Measurements from ENCODE around the gene EPHA2.

The EPHA2 gene

DNA sequence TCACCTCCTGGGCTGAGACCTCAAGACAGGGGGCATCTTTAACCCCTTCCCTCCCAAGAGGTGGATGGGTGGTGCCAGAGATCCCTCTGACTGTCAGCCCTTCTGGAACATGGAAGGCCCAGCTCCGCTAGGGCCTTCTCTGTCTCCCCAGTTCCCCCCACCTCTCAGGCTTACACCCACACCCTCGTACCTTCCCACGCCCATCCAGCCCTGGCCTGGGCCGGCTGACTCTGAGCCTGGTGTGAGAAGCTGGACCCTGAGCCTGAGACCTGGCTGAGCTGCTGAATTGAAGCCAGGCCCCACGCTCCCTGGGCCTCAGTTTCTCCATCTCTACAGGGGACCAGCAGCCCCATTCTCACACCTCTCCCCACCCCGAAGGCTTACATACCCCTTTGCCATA is 5.4 kb downstream of the EPHA2 start:
- no peak for DNase-seq (ENCODE audit: low spot score)
- TF ChIP-seq, protein P1, sequence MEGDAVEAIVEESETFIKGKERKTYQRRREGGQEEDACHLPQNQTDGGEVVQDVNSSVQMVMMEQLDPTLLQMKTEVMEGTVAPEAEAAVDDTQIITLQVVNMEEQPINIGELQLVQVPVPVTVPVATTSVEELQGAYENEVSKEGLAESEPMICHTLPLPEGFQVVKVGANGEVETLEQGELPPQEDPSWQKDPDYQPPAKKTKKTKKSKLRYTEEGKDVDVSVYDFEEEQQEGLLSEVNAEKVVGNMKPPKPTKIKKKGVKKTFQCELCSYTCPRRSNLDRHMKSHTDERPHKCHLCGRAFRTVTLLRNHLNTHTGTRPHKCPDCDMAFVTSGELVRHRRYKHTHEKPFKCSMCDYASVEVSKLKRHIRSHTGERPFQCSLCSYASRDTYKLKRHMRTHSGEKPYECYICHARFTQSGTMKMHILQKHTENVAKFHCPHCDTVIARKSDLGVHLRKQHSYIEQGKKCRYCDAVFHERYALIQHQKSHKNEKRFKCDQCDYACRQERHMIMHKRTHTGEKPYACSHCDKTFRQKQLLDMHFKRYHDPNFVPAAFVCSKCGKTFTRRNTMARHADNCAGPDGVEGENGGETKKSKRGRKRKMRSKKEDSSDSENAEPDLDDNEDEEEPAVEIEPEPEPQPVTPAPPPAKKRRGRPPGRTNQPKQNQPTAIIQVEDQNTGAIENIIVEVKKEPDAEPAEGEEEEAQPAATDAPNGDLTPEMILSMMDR (IDR thresholded peaks at IDR 0.05; ENCODE audit: extremely low read depth, missing control alignments), result no peak

DNA sequence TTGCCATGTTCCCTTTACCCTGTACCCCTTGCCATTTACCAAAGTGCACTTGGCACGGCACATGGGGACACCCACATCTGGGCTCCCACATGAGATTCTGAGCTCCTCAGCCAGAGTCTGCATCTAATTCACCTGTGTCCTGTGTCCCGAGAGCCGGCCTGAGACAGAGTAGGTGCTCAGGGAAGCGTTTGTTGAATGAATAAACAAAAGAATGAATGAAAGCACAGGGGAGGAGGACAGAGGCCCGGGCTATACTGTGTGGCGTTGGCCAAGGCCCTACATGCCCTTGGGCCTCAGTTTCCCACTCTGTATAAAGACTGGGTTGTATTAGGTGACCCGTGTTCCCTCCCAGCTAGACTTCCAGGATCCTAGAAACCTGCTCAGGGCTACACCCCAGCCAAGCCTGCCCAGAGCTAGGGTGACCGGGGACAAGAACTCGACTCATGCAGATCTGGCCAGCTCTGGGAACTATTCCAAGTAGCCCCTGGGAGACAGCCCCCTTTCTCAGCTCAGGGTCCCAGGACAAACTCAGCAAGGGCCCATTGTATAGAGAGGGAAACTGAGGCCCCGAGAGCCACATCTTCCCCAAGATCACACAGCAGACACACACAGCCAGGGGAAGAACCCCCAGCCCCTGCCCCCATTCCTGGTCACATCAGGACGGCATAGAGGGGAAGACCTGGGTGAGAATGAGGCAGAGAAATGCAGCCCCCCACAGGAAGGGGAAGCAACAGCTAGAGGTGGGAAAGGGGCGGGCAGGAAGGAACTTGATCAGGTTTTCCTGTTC is 6.0 kb downstream of the EPHA2 start:
- no peak for DNase-seq (ENCODE audit: low spot score)
- TF ChIP-seq, protein P1 (IDR thresholded peaks at IDR 0.05; ENCODE audit: extremely low read depth, missing control alignments), result no peak

- TF ChIP-seq, protein P1 (IDR thresholded peaks at IDR 0.05; ENCODE audit: extremely low read depth, missing control alignments), result no peak
- no peak for DNase-seq (ENCODE audit: low spot score)
Measured at GRCh38 chr1:16149146-16149545, 6.7 kb downstream of the EPHA2 start.

DNA sequence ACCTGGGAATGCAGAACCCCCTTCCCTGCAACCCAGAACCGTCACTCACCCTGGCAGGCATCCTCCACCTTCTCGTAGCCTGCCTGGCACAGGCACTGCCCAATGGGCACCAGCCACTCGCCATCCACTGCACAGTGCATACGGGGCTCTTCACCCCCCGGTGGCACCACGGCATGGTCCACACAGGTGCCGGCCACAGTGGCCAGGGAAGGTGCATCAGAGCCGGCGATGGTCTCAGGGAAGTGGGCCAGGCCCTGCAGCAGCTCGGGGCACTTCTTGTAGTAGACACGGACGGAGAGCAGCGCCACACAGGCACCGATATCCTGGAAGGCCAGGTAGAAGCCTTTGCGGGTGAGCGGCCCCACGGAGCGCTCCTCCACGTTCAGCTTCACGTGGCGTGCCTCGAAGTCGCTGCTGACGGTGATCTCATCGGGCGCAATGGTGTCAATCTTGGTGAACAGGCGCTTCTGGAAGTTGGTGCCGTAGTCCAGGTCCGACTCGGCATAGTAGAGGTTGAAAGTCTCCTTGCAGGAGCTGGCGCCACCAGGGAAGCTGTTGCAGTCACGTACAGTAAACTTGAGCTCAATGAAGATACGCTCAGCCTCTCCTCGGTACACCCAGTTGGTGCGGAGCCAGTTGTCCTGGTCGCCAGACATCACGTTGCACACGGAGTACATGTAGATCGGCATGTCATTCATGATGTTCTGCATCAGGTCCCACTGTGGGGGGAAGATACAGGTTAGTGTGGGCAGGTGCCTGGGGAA is 7.4 kb downstream of the EPHA2 start:
- TF ChIP-seq, protein P1 (IDR thresholded peaks at IDR 0.05; ENCODE audit: extremely low read depth, missing control alignments), result no peak
- no peak for DNase-seq (ENCODE audit: low spot score)

GRCh38 chr1:16147156-16147926 is 8.5 kb downstream of the EPHA2 start:
- TF ChIP-seq, protein P1 (IDR thresholded peaks at IDR 0.05; ENCODE audit: extremely low read depth, missing control alignments), result no peak
- DNase-seq (ENCODE audit: low spot score), result no peak

DNA sequence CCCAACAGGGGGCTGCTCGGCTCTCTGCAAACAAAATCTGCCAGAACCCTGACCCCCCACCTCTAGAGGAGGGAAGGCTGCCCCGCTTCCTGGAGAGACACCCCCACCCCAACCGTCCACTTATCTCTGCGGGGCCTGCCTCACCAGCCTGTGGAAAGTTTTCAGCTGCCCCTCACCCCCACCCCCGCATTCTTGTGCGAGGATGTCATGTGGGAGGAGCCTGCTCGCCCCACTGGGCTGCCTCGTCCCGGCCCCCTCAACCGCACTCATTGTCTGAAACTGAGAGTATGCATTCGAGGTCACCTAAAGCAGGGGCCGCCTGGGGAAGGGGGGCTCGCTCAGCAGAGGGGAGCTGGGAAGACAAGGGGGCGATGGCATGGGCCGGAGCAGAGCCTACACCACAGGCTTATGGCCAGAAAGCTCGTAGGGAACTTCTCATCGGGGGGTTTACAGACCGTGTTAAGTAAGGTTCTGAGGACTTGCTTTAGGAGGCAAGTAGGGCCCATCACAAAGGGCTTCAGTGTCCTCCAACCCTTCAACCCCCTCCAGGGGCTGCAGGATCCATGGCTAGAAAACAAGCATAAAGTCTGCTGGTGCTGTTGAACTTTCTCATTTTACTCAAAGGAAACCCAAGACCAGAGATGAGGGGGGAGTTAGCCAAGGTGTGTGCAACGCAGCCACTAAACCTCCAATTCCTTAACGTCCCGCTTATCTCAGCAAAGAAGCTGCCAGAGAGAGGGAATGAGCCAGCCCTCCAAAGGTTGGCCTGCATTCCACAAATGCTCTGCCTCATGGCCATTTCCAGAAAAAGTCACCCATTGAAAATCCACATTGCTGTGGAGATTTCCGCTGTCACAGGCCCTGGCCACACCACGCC is 9.4 kb downstream of the EPHA2 start:
- peak; percentile 66 for DNase-seq (ENCODE audit: low spot score)
- TF ChIP-seq, protein P1 (IDR thresholded peaks at IDR 0.05; ENCODE audit: extremely low read depth, missing control alignments), result no peak

All from GM20000 (cell line).